ENCODE data around the gene DOCK2. TPM values are rescaled to one million over a fixed set of nuclear protein-coding genes. Genes with fewer than 3 reads are reported as not detected.

Gene DOCK2
- total RNA-seq, 1 donor from 2014 or later: 108 TPM

GRCh38 chr5:169860585-169860984 is 223.5 kb downstream of the DOCK2 start:
- H3K27ac ChIP-seq: no peak overlapping the region
- no peak for TF ChIP-seq CTCF (IDR thresholded peaks at IDR 0.05)
- no peaks in the 10 kb centered on the region for H3K4me1 ChIP-seq
- intact Hi-C loops (cut with DNase I): no loop called here
- no peak overlapping the region for H3K4me3 ChIP-seq
- DNase-seq: no peak
- ATAC-seq: no peak
- H3K9me3 ChIP-seq: no peaks in the 10 kb centered on the region
- H3K27me3 ChIP-seq (ENCODE audit: low read depth): no peaks in the 10 kb centered on the region
- no peaks in the 10 kb centered on the region for H3K36me3 ChIP-seq

GRCh38 chr5:169861433-169861832 is 224.4 kb downstream of the DOCK2 start:
- no peaks in the 10 kb centered on the region for H3K36me3 ChIP-seq
- no peaks in the 10 kb centered on the region for H3K27me3 ChIP-seq (ENCODE audit: low read depth)
- no peak for TF ChIP-seq CTCF (IDR thresholded peaks at IDR 0.05)
- intact Hi-C loops (cut with DNase I): no loop called here
- DNase-seq (no peak), ATAC-seq (no peak)
- H3K27ac ChIP-seq: no peak overlapping the region
- H3K4me1 ChIP-seq: no peaks in the 10 kb centered on the region
- H3K9me3 ChIP-seq: no peaks in the 10 kb centered on the region
- no peak overlapping the region for H3K4me3 ChIP-seq

GRCh38 chr5:169861934-169862333 is 224.9 kb downstream of the DOCK2 start:
- DNase-seq (no peak), ATAC-seq (no peak)
- no peak overlapping the region for H3K27ac ChIP-seq
- H3K36me3 ChIP-seq: no peaks in the 10 kb centered on the region
- intact Hi-C loops (cut with DNase I): no loop called here
- no peaks in the 10 kb centered on the region for H3K9me3 ChIP-seq
- no peak overlapping the region for H3K4me3 ChIP-seq
- H3K27me3 ChIP-seq (ENCODE audit: low read depth): no peaks in the 10 kb centered on the region
- TF ChIP-seq CTCF (IDR thresholded peaks at IDR 0.05): no peak
- no peaks in the 10 kb centered on the region for H3K4me1 ChIP-seq

GRCh38 chr5:169862391-169862811 is 225.3 kb downstream of the DOCK2 start:
- Histone ChIP-seq H3K36me3 (no peaks in the 10 kb centered on the region), H3K4me1 (no peaks in the 10 kb centered on the region), H3K4me3 (no peak overlapping the region), H3K27ac (no peak overlapping the region), H3K9me3 (no peaks in the 10 kb centered on the region), H3K27me3 (ENCODE audit: low read depth) (no peaks in the 10 kb centered on the region)
- intact Hi-C loops (cut with DNase I): no loop called here
- no peak for DNase-seq
- TF ChIP-seq CTCF (IDR thresholded peaks at IDR 0.05): no peak
- ATAC-seq: no peak

GRCh38 chr5:169864483-169864882 is 227.4 kb downstream of the DOCK2 start:
- Histone ChIP-seq H3K4me1 (no peaks in the 10 kb centered on the region), H3K4me3 (no peak overlapping the region), H3K36me3 (no peaks in the 10 kb centered on the region), H3K27me3 (ENCODE audit: low read depth) (no peaks in the 10 kb centered on the region), H3K9me3 (no peaks in the 10 kb centered on the region), H3K27ac (no peak overlapping the region)
- no peak for ATAC-seq
- DNase-seq: no peak
- intact Hi-C loops (cut with DNase I): no loop called here
- no peak for TF ChIP-seq CTCF (IDR thresholded peaks at IDR 0.05)

- ATAC-seq (no peak), DNase-seq (no peak)
- no peak for TF ChIP-seq CTCF (IDR thresholded peaks at IDR 0.05)
- Histone ChIP-seq H3K4me3 (no peak overlapping the region), H3K36me3 (no peaks in the 10 kb centered on the region), H3K4me1 (no peaks in the 10 kb centered on the region), H3K27ac (no peak overlapping the region), H3K9me3 (no peaks in the 10 kb centered on the region), H3K27me3 (ENCODE audit: low read depth) (no peaks in the 10 kb centered on the region)
- intact Hi-C loops (cut with DNase I): no loop called here
These were observed 230.3 kb downstream of the DOCK2 start for GRCh38 chr5:169867347-169867746.
